Cardiac fibroblast (primary cell): ENCODE data around the gene MSH6.

Experiments used
- DNase-seq, 2 donors: peaks; one replicate each; pipeline versions ENCODE4 v3.0.0 to v3.0.0-alpha.2; 2010; ENCODE audit warnings: low read depth in 2 of 2
- H3K4me3 ChIP-seq, 2 donors: replicated peaks in 1 of 2; 1 replicate in 1 of 2; 2 replicates in 1 of 2; pipeline ENCODE4 v1.5.1; 2011; ENCODE audit warnings: low read depth in 2 of 2, low read length in 2 of 2, mild to moderate bottlenecking in 2 of 2, moderate library complexity in 1 of 2
- TF ChIP-seq, protein P1 (sequence below): IDR thresholded peaks from one replicate; pipeline ENCODE4 v1.5.1; 2011; ENCODE audit warnings: low read depth, mild to moderate bottlenecking, low read length, inconsistent platforms

Gene MSH6

GRCh38 chr2:47799031-47799609, 16.2 kb downstream of the MSH6 start:
- TF ChIP-seq, protein P1, sequence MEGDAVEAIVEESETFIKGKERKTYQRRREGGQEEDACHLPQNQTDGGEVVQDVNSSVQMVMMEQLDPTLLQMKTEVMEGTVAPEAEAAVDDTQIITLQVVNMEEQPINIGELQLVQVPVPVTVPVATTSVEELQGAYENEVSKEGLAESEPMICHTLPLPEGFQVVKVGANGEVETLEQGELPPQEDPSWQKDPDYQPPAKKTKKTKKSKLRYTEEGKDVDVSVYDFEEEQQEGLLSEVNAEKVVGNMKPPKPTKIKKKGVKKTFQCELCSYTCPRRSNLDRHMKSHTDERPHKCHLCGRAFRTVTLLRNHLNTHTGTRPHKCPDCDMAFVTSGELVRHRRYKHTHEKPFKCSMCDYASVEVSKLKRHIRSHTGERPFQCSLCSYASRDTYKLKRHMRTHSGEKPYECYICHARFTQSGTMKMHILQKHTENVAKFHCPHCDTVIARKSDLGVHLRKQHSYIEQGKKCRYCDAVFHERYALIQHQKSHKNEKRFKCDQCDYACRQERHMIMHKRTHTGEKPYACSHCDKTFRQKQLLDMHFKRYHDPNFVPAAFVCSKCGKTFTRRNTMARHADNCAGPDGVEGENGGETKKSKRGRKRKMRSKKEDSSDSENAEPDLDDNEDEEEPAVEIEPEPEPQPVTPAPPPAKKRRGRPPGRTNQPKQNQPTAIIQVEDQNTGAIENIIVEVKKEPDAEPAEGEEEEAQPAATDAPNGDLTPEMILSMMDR = no peak
- no peak overlapping the region for H3K4me3 ChIP-seq
- DNase-seq = no peak

GRCh38 chr2:47801118-47801517, 18.2 kb downstream of the MSH6 start:
- no peak for DNase-seq
- H3K4me3 ChIP-seq = no peak overlapping the region
- TF ChIP-seq, protein P1 = no peak

- no peak overlapping the region for H3K4me3 ChIP-seq
- TF ChIP-seq, protein P1 = no peak
- no peak for DNase-seq
These were observed 20.4 kb downstream of the MSH6 start for GRCh38 chr2:47803363-47803762.

DNA sequence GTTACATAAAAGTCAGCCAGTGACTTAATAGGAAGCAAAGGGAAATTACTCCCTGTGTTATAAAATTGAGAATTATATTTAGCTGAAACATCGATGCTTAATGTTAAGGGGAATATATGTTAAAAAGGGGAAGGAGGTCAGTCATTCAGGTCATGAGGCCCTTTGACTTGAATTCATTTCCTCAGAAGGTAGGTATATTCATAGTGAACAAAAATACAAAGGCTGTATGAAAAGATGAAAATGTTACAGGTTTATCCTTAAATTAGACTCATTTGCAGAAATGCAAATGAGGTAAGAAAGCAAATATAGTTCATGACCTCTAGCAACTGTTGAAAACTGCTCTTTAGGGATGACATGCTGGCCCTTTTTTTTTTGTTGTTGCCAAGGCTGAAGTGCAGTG, 20.8 kb downstream of the MSH6 start:
- DNase-seq = no peak
- no peak overlapping the region for H3K4me3 ChIP-seq

DNA sequence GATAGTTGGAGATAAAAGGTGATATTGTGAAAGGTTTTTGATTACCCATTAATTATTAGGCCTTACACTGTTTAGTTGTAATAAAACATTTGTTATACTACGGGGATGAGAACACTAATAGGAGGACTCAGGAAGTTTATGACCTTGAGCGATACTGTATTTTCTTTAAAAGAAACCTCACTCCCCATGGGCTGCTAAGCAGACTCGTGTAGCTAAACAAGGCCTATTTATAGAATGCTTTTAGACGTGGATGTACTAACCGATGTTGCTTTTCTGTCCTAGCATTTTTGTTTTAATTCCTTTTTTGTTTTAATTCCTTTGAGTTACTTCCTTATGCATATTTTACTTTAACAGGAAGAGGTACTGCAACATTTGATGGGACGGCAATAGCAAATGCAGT, 22.9 kb downstream of the MSH6 start:
- TF ChIP-seq, protein P1 = no peak
- DNase-seq = no peak
- H3K4me3 ChIP-seq = no peak overlapping the region

More for the DNA sequence above, 20.8 kb downstream of the MSH6 start:
- TF ChIP-seq, protein P1 = no peak

GRCh38 chr2:47808614-47809013, 25.7 kb downstream of the MSH6 start:
- no peak overlapping the region for H3K4me3 ChIP-seq
- TF ChIP-seq, protein P1 = no peak
- DNase-seq = no peak

DNA sequence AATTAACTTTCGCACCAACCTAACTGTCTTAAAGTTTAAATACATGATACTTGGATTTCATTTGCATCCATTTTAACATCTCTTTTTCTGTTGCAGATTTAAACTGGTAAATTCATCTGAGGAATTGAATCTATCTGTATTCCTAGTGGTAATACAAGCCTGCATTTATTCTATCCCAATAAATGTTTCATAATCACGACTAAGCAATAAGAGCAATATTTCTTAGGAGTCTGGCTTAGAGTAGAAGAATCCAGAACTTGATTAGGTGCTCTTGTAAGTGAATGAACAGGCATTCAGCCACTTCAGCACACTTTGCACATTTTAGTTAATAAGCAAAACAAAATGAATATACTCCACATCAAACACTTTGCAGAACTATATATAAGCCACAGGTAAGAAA, 27.0 kb downstream of the MSH6 start:
- TF ChIP-seq, protein P1 = no peak
- H3K4me3 ChIP-seq = no peak overlapping the region
- no peak for DNase-seq
